Esophagus squamous epithelium (tissue), 4 donors: ENCODE data around the gene RECK.

ENCODE experiments used
- CTCF ChIP-seq, 6 experiments: fragments of 450-650 bp in 4 of 6; fragments of 200-600 bp in 2 of 6; sonication (generic) in 2 of 6; IDR thresholded peaks; one replicate each; pipeline ENCODE4 v1.5.1; 2016 to 2019; ENCODE audit warnings: antibody characterized with exemption in 6 of 6, mild to moderate bottlenecking in 4 of 6, moderate library complexity in 4 of 6
- POLR2A ChIP-seq, 4 donors: fragments of 450-650 bp; IDR thresholded peaks; one replicate each; pipeline ENCODE4 v1.6.1; 2017; ENCODE audit warnings: antibody characterized with exemption in 4 of 4, mild to moderate bottlenecking in 4 of 4, moderate library complexity in 3 of 4

DNA sequence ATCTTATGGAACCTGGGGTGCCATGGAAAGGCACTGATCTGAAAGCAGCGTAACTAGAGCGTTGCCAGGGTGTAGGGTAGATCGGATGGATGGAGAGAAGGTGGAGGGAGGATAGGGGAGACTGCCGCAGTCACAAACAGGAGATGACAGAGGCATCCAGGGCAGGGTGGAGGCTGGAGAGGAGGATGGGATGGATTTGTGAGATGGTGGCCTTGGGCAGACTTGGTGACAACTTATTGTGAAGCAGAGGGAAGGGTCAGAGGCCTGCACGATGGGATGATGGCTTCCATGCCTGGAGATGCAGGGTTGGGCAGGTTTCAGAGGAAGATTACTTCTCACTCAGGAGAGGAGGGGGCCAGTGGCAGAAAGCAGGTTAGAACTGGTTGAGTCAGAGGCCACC, 102.2 kb downstream of the RECK start:
- TF ChIP-seq CTCF (IDR thresholded peaks at IDR 0.05) = no peak
- no peak for TF ChIP-seq POLR2A (IDR thresholded peaks at IDR 0.05)
